NCI-H446 treated with DMSO at 0.1 percent for 48 hours (cell line): ENCODE results near the gene CYGB.
A peak's percentile ranks its signal among the peaks of the same experiment; 100 is the strongest.

ENCODE experiments used
- DNase-seq: peaks from one replicate; lab custom pipeline; 2025; lab: John Stamatoyannopoulos, UW

The CYGB gene

DNA sequence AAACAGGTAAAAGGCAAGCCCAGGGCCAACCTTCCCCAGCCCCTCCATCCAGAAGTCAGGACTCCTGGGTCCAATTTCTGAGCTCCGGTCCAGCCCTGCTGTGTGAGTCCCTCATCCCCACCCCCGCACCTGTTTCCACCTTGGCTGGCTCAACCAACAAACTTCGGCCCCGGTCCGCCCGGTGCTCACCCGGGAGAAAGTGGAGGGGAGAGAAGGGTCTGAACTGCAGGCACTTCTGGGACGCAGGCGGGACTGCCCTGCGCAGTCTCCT is 36.8 kb downstream of the CYGB start:
- no peak for DNase-seq

DNA sequence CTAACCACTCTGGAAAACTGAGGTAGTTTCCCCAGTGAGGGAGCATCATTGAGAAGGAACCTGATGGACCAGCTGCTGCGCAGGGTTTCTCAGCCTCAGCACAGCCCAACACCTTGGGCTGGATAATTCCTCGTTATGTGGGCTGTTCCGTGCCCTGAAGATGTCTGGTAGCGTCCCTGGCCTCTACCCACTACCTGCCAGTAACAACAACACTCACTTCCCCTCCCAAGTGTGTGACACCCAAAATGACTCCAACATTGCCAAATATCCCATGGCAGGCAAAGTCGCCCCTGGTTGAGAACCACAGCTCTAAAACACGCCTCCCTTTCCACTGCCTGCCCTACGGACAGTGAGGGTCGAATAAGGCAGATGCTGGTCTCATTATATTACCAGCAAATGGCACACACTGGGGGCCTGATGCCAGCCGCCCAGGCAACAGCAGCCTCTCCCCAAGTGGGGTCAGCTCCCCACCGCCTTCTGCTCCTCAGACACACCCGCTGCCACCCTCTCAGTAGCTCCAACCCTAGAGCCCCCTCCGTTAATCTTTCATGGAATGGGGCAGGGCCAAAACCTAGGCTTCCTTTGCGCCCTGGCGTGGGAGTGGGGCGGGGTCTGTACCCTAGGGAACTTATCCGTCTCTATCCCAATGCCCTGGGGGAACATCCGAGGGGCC is 37.3 kb downstream of the CYGB start:
- DNase-seq: no peak

GRCh38 chr17:76499267-76499667 is 38.2 kb downstream of the CYGB start:
- peak; percentile 6 for DNase-seq

DNA sequence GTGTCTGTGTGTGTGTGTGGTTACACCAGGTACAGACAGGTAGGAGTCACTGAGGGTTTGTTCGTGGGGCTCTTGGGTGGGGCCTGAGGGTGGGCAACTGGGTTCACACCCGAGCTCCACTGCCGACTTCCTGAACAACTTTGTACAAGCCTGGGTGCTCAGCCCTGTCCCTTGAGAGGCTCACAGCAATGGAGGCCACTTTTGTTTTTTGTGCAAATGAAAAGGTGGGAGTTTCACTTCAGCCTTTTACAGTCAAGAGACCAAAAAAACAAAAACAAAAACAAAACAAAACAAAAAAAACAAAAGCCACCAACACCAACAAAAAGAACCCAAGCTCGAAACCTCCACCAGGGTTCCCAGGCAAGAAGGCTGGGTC is 38.6 kb downstream of the CYGB start:
- no peak for DNase-seq

DNA sequence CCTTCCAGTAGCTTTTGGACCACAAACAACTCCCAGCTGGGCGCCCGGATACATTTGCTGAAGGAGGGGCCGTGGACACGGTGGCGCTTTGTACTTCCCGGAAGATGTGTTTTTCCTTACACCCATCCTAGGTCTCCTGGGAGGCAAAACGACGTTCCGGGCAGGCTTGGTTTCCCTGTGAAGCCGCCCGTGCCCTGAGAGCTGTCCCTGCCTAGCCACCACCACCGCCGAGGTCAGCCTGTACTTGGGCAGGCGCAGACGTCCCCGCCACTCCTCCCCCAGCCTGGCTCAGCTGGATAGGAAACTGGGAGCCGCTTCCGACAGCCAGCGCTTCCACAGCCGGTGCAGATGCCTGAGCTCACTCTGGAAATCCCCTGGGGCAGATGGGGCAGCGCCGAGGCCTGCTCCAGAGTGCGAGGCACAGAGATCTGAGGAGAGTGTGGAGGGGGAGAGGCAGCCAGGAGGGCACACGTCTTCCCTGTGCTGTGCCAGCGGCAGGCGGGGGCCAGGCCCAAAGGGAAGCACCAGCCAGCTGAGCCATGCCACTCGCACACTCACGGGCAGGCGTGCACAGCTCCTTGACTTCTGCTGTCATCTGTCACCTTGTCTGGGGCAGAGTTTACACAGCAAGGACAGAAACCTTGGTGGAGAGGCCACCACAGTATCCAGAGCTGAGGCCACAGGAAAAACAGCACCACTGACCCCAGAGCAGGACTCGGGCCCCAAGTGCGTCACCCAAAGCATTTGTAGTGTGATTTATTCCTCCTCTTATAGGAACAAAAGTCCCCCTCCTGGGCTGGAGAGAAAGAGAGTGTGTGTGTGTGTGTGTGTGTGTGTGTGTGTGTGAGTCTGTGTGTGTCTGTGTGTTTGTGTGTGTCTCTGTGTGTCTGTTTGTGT is 39.3 kb downstream of the CYGB start:
- DNase-seq: peak; percentile 71

GRCh38 chr17:76497699-76497978 is 39.9 kb downstream of the CYGB start:
- DNase-seq: no peak

- DNase-seq: no peak
Measured at GRCh38 chr17:76496464-76496863, 41.0 kb downstream of the CYGB start.

- DNase-seq: no peak
Measured at GRCh38 chr17:76495663-76496400, 41.7 kb downstream of the CYGB start.

GRCh38 chr17:76493505-76494167 is 43.9 kb downstream of the CYGB start:
- DNase-seq: no peak

GRCh38 chr17:76492989-76493501 is 44.5 kb downstream of the CYGB start:
- no peak for DNase-seq

DNA sequence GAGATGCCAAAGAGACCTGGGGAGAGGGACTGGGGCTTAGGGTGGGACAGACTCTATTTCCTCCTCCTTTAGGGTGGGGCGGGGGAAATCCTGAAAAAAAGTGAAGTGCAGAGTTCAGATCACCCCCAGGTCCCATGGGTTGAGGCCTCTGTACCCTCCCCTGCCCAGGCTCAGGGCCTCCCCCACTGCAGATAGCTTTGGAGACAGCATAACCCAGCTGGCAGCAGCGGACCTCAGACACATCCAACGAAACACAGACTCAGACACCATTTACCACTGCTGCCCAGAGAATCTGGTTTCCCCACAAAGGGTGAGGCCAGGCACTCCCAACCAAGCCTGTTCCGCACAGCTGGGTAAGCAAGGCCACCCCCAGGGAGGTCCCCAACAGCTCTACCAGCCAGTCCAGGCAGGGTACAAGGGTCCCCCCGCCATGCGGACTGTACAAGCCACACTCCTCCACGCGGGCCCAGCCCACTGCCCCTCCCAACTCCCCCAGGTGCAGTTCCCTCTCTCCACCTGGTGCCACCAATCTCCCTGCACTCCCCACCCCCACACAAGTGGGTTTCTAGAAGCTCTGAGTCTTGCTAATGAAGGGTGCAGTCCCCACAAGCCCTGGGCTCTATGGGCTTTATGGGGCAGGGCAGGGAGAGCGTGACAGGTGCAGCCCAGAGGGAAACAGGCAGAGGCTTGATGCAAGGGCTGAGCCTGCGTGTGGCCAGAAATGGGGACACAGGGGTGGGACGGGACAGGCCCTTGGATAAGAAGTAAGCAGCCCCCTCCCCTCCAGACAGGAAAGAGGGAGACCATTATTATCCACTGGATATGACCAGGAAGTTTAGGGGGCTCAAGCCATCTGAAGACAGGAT is 45.2 kb downstream of the CYGB start:
- no peak for DNase-seq

GRCh38 chr17:76491271-76492122 is 46.0 kb downstream of the CYGB start:
- no peak for DNase-seq

- no peak for DNase-seq
Measured at GRCh38 chr17:76490112-76490710, 47.3 kb downstream of the CYGB start.

DNA sequence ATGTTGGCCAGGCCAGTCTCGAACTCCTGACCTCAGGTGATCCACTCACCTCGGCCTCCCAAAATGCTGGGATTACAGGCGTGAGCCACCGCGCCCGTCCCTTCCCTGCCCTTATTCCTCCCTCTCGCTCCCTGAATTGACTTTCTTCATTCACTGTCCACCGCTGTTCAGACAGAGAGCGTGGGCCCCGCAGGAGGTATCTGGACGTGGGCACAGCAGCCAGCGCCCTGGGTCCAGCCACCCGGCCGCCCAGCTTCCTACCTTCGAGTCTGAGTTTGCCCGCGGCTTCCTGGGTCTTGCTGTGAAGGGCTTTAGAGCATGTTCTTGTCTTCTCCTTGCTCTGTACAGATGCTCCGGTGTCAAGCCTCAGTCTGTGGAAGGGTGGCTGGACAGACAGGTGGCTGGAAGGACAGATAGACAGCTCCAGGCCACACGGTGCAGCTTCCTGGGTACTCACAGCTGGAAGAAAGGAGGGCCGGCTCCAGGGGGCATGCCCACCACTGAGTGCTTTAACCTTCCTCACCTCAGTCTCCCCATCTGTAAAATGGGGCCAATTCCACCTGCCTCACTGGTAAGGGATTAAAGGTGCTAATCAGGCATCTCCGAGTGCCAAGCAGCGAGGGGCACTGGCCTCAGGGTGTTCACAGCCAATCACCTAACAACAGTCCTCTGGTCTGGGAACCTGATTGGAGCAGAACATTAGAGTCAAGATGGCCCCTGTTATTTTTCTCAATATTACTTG is 49.9 kb downstream of the CYGB start:
- DNase-seq: no peak

DNA sequence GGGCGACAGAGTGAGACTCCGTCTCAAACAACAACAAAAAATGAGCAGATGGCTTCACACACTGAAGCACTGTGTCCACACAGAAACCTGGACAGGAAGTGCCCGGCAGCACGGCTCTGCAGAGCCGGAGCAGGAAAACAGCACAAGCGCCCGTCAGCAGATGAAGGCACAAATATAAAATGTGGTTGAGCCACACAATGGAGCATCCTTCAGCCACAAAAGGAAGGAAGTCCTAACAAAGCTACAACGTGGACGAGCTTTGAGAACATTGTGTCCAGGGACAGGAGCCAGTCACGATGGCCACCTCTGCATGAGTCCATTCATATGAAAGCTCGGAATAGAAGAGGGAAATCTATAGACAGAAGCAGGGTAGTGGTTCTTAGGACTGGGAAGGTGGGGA is 51.9 kb downstream of the CYGB start:
- DNase-seq: no peak

DNA sequence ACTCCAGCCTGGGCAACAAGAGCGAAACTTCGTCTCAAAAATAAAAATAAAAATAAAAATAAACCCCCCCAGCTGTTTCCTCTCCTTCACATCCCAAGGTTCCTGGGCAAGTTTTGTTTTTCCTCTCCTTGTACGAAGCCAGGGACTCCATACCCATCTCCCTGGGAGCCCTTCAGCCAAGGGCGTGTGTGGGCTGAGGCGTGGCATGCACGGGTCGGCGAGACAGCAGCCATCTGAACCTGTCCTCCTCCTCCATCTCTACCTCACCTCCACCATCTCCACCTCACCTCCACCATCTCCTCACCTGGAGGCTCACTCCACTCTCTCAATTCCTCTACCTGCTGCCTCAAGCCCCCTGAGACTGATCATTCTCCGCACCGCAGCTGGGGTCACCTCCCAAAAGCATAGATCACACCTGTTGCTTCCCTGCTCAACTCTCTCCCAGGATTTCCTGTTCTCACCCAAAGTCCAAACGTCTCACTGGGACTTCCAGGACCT is 53.2 kb downstream of the CYGB start:
- DNase-seq: no peak

- DNase-seq: no peak
Measured at GRCh38 chr17:76481071-76481655, 56.3 kb downstream of the CYGB start.

DNA sequence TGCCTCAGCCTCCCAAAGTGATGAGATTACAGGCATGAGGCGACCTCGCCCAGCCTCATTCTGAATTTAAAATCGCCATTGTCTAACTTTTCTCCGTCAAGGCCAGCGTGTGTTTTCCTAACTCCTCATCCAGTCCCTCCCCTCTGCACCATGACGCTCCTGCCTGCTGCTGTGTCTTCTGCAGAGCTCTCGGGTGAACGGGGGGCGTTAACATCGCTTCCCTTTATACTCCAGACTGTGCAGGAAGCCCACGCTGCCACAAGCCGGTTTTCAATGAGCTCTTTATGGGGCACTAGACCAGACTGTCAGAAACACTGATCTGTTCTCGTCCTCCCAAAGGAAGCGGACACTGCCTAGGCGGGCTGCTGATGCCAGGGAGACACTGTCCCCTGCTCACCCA is 56.9 kb downstream of the CYGB start:
- DNase-seq: no peak

GRCh38 chr17:76479515-76480060 is 57.9 kb downstream of the CYGB start:
- no peak for DNase-seq
